22Rv1 (cell line): ENCODE results near the gene NAXD.

ENCODE experiments used
- H3K27ac ChIP-seq: fragments of 450-650 bp; 2 replicates; pipeline ENCODE4 v1.5.1; 2017
- ZFX ChIP-seq: fragments of 450-650 bp; IDR thresholded peaks from 2 replicates; pipeline ENCODE4 v1.6.1; 2017; ENCODE audit warnings: antibody characterized with exemption, borderline replicate concordance
- TF ChIP-seq, protein P1 (sequence below): fragments of 450-650 bp; IDR thresholded peaks from 2 replicates; pipeline ENCODE4 v1.5.1; 2017; ENCODE audit warnings: mild to moderate bottlenecking

Gene NAXD

DNA sequence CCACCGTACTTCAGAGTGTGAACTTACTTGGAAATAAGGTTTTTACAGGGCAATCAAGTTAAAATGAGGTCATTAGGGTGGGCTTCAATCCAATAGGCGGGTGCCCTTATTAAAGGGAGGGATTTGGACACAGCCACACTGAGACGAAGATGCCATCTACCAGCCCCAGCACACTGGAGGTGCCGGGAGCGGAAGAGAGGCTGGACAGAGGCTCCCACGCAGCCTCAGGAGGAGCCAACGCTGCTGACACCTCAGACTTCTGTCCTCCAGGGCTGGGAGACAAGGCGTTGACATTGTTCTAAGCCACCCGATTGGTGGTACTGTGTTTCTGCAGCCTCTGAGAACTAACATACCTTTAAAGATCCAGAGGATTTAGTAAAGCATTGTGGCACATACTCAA, 41.2 kb upstream of the NAXD start:
- TF ChIP-seq ZFX: no peak
- TF ChIP-seq, protein P1, sequence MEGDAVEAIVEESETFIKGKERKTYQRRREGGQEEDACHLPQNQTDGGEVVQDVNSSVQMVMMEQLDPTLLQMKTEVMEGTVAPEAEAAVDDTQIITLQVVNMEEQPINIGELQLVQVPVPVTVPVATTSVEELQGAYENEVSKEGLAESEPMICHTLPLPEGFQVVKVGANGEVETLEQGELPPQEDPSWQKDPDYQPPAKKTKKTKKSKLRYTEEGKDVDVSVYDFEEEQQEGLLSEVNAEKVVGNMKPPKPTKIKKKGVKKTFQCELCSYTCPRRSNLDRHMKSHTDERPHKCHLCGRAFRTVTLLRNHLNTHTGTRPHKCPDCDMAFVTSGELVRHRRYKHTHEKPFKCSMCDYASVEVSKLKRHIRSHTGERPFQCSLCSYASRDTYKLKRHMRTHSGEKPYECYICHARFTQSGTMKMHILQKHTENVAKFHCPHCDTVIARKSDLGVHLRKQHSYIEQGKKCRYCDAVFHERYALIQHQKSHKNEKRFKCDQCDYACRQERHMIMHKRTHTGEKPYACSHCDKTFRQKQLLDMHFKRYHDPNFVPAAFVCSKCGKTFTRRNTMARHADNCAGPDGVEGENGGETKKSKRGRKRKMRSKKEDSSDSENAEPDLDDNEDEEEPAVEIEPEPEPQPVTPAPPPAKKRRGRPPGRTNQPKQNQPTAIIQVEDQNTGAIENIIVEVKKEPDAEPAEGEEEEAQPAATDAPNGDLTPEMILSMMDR: no peak
- no peak overlapping the region for H3K27ac ChIP-seq

- H3K27ac ChIP-seq: no peak overlapping the region
These were observed 39.8 kb upstream of the NAXD start for GRCh38 chr13:110575322-110576069.

DNA sequence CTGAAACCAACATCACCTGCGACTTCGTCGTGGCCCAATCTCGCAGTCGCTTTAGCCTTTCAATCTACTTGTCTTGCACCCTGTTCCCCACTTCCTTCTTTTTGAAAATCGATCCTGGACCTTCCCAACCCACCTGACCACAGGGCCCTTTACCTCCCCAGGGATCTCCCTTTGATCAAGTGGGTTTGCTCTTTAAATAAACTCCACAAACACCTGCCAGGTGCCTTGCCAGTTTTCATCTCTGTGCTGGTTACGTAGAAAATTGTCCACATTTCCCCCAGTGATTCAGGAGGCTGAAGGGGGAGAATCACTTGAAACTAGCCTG, 39.3 kb upstream of the NAXD start:
- TF ChIP-seq ZFX: no peak
- TF ChIP-seq, protein P1: no peak
- no peak overlapping the region for H3K27ac ChIP-seq

More at GRCh38 chr13:110575322-110576069, 39.8 kb upstream of the NAXD start:
- TF ChIP-seq, protein P1: no peak
- TF ChIP-seq ZFX: no peak

GRCh38 chr13:110576736-110577476, 38.4 kb upstream of the NAXD start:
- H3K27ac ChIP-seq: no peak overlapping the region
- no peak for TF ChIP-seq ZFX
- TF ChIP-seq, protein P1: no peak

GRCh38 chr13:110578363-110578762, 37.0 kb upstream of the NAXD start:
- no peak overlapping the region for H3K27ac ChIP-seq

DNA sequence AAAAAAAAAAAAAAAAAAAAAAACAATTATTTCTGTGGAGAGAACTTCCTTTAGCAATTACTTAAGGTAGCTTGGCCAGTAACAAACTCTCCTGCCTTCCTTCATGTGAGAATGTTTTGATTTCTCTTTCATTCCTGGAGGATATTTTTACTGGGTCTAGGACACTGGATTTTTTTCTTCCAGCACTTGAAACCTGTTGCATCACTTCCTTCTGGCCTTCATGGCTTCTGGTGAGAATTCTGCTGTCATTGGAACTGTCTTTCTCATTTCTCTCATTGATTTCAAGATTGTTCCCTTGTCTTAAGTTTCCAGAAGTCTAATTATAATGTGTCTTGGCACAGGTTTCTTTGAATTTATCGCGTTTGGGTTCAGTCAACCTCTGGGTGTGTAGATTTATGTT, 34.5 kb upstream of the NAXD start:
- TF ChIP-seq, protein P1: no peak
- TF ChIP-seq ZFX: no peak
- no peak overlapping the region for H3K27ac ChIP-seq

More at GRCh38 chr13:110578363-110578762, 37.0 kb upstream of the NAXD start:
- TF ChIP-seq, protein P1: no peak
- TF ChIP-seq ZFX: no peak
